Measurements from ENCODE around the gene ZCCHC14. TPM values are rescaled to one million over a fixed set of nuclear protein-coding genes. Genes with fewer than 3 reads are reported as not detected.

ZCCHC14 gene
- total and polyA plus RNA-seq, 2 donors (not counting 1 experiment from before 2014, with no cell fraction given), result 0.70 to 4.4 TPM

DNA sequence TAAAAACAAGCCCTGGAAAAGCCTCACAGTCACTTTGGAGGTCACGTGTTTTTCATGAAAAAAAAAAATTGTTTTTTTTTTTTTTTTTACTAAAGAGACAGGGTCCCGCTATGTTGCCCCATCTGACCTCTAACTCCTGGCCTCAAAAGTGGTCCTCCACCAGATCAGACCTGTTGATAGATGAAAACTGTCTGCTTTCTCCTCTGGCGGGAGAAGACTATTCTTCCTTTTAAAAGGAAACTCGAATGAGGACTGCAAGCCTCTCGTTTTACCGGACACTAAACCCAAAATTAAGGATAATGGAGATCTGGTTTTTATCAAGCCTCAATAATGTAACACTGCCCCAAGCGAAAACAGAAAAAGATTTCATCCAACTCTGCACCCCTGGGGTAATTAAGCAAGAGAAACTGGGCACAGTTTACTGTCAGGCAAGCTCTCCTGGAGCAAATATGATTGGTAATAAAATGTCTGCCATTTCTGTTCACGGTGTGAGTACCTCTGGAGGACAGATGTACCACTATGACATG lies 25.8 kb downstream of the ZCCHC14 start:
- no peak overlapping the region for H3K4me3 Mint-ChIP-seq
- Histone ChIP-seq H3K79me2 (ENCODE audit: control insufficient read depth, insufficient read depth, low read length) (no peaks in the 10 kb centered on the region), H2AFZ (ENCODE audit: insufficient read depth, low read depth, low read length, poor library complexity, severe bottlenecking) (no peak overlapping the region), H3K4me3 (ENCODE audit: control extremely low read depth in 1 of 5, extremely low read depth in 1 of 5, insufficient read depth in 1 of 5, low read depth in 2 of 5, low read length in 4 of 5) (no peak overlapping the region), H4K20me1 (ENCODE audit: control insufficient read depth, insufficient read depth, low read length, poor library complexity, severe bottlenecking) (no peaks in the 10 kb centered on the region), H3K4me2 (replicated peaks; ENCODE audit: low read depth, low read length, poor library complexity, severe bottlenecking) (no peak overlapping the region), H3K9me3 (ENCODE audit: control extremely low read depth in 1 of 3, control insufficient read depth in 2 of 3, insufficient read depth in 1 of 3, low read length in 2 of 3) (no peaks in the 10 kb centered on the region), H3K4me1 (ENCODE audit: control insufficient read depth in 2 of 2, insufficient read depth in 2 of 2, low read length in 2 of 2) (peaks cover 14 to 16% of the 10 kb centered on the region in 2 donors), H3K36me3 (replicated peaks in 1 of 2; ENCODE audit: control extremely low read depth in 1 of 2, control insufficient read depth in 1 of 2, extremely low read depth in 1 of 2, insufficient read depth in 2 of 2, low read length in 1 of 2) (no peaks in the 10 kb centered on the region), H3K9ac (ENCODE audit: low read length) (no peak overlapping the region), H3K27me3 (replicated peaks in 1 of 4; ENCODE audit: control extremely low read depth in 1 of 4, control insufficient read depth in 3 of 4, insufficient read depth in 4 of 4, low read length in 3 of 4) (peaks cover 0 to 12% (median 4%) of the 10 kb centered on the region in 4 experiments), H3K27ac (ENCODE audit: low read length in 2 of 2) (no peak overlapping the region)
- ChIA-PET CTCF (no interaction called here), POLR2A (no interaction called here)
- peaks cover 18% of the 10 kb centered on the region for H3K4me1 Mint-ChIP-seq
- DNase-seq (no peak), ATAC-seq (ENCODE audit: low read depth) (no peak)
- no peak for TF ChIP-seq CTCF (IDR thresholded peaks at IDR 0.05)
- H3K9me3 Mint-ChIP-seq (ENCODE audit: insufficient read depth), result no peaks in the 10 kb centered on the region
- no peak overlapping the region for H3K27ac Mint-ChIP-seq
- intact Hi-C loops (cut with micrococcal nuclease), result no loop called here
- WGBS (ENCODE audit: insufficient coverage), result 100% methylated on average over 1 of the region's 8 CpGs
- H3K27me3 Mint-ChIP-seq, result peaks cover 22% of the 10 kb centered on the region

GRCh38 chr16:87465879-87466278 lies 26.9 kb downstream of the ZCCHC14 start:
- H3K4me3 Mint-ChIP-seq, result no peak overlapping the region

More at GRCh38 chr16:87465879-87466278, 26.9 kb downstream of the ZCCHC14 start:
- Mint-ChIP-seq H3K9me3 (ENCODE audit: insufficient read depth) (no peaks in the 10 kb centered on the region), H3K4me1 (peaks cover 19% of the 10 kb centered on the region), H3K27me3 (peaks cover 22% of the 10 kb centered on the region), H3K27ac (no peak overlapping the region)
- Histone ChIP-seq H3K9me3 (ENCODE audit: control extremely low read depth in 1 of 3, control insufficient read depth in 2 of 3, insufficient read depth in 1 of 3, low read length in 2 of 3) (no peaks in the 10 kb centered on the region), H3K27me3 (replicated peaks in 1 of 4; ENCODE audit: control extremely low read depth in 1 of 4, control insufficient read depth in 3 of 4, insufficient read depth in 4 of 4, low read length in 3 of 4) (peaks cover 0 to 10% (median 4%) of the 10 kb centered on the region in 4 experiments), H4K20me1 (ENCODE audit: control insufficient read depth, insufficient read depth, low read length, poor library complexity, severe bottlenecking) (no peaks in the 10 kb centered on the region), H2AFZ (ENCODE audit: insufficient read depth, low read depth, low read length, poor library complexity, severe bottlenecking) (no peak overlapping the region), H3K4me1 (ENCODE audit: control insufficient read depth in 2 of 2, insufficient read depth in 2 of 2, low read length in 2 of 2) (peaks cover 14 to 16% of the 10 kb centered on the region in 2 donors), H3K27ac (ENCODE audit: low read length in 2 of 2) (no peak overlapping the region), H3K9ac (ENCODE audit: low read length) (no peak overlapping the region), H3K79me2 (ENCODE audit: control insufficient read depth, insufficient read depth, low read length) (no peaks in the 10 kb centered on the region), H3K36me3 (replicated peaks in 1 of 2; ENCODE audit: control extremely low read depth in 1 of 2, control insufficient read depth in 1 of 2, extremely low read depth in 1 of 2, insufficient read depth in 2 of 2, low read length in 1 of 2) (no peaks in the 10 kb centered on the region), H3K4me3 (ENCODE audit: control extremely low read depth in 1 of 5, extremely low read depth in 1 of 5, insufficient read depth in 1 of 5, low read depth in 2 of 5, low read length in 4 of 5) (no peak overlapping the region), H3K4me2 (replicated peaks; ENCODE audit: low read depth, low read length, poor library complexity, severe bottlenecking) (no peak overlapping the region)
- WGBS (ENCODE audit: insufficient coverage), result 97% methylated on average over 13 of the region's 15 CpGs
- CTCF ChIA-PET, result interaction anchor here (0.7 kb wide), 1 partner anchor 170 kb away, joined by 3 read pairs; no protein-coding TSS in a partner anchor
- POLR2A ChIA-PET, result no interaction called here
- DNase-seq (no peak), ATAC-seq (ENCODE audit: low read depth) (no peak)
- intact Hi-C loops (cut with micrococcal nuclease), result no loop called here
- TF ChIP-seq EZH2 (IDR thresholded peaks at IDR 0.05; ENCODE audit: borderline replicate concordance, insufficient read depth, low read depth, low read length, poor library complexity, severe bottlenecking) (no peak), CTCF (IDR thresholded peaks at IDR 0.05) (no peak)

Measured in B cell (primary cell).